CD4-positive, alpha-beta T cell treated with Interleukin-15 for 4 hours (primary cell): ENCODE data around the gene GPATCH2L.

Source experiments
- DNase-seq: peaks from one replicate; pipeline ENCODE4 v3.0.0-alpha.2; 2020; ENCODE audit warnings: low spot score

The GPATCH2L gene

DNA sequence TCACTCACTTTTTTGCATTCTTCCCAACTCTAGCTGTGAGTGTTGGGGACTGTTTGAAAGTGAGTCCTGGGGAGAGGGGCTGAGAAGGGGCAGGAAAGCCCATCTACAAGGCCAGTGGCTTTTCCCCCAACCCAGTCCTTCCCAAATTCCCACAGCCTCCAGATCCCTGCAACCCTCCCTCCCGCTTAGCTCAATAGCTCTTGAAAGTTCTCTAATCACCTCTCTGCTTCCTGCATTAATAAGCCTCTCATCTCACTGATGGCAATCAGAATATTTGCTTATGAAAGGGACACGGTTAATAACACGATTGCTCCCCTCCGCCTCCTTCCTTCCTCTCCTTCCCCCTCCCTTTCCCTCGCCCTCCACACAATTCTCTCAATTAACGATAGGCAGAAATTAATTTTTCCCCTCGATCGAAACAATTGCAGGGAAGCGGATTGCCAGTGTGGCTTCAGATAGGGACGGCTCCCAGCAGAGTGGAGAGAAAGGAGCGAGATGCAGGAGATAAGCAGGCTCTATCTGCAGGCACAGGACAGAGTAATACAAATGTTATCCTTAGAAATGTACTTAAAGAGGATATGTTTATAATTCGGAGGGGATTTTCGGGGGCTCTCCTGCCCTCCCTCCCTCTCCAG is 15.1 kb upstream of the GPATCH2L start:
- no peak for DNase-seq

- DNase-seq: no peak
These were observed 13.5 kb upstream of the GPATCH2L start for GRCh38 chr14:76138119-76138757.

GRCh38 chr14:76138758-76139723 is 12.7 kb upstream of the GPATCH2L start:
- no peak for DNase-seq

DNA sequence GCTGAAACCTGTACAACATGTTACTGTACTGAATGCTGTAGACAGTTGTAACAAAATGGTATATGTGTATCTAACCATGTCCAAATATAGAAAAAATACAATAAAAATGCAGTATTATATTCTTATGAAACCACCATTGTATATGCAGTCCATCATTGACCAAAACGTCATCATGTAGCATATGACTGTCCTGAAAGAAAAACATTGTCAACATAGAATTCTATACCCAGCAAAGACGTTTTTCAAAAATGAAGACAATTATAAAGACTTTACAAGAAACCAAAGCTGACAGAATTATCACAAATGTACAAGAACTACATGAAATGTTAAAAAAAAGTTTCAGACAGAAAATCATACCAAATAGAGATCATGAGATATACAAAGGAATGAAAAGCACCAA is 8.1 kb upstream of the GPATCH2L start:
- DNase-seq: no peak

GRCh38 chr14:76146976-76147375 is 4.7 kb upstream of the GPATCH2L start:
- DNase-seq: no peak

GRCh38 chr14:76149196-76149595 is 2.5 kb upstream of the GPATCH2L start:
- no peak for DNase-seq

DNA sequence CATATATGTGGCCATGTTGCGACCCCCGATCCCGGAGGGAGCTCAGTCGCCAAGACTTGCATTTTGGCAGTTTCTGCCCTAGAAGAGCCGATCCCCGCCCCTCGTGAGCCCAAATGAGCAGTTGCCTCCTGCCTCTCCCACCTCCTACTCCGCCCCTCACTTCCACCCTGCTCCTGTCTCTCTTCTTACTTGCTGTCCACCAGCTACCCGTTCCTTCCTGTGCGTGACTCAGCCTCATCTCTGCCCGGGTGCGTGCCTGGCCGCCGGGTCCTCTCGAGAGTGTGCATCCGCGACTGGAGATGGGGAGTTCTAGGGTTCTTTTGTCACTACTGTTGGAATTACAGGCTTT is 585 bp downstream of the GPATCH2L start:
- peak; percentile 75 for DNase-seq

- no peak for DNase-seq
These were observed 2.2 kb downstream of the GPATCH2L start for GRCh38 chr14:76153919-76154318.

DNA sequence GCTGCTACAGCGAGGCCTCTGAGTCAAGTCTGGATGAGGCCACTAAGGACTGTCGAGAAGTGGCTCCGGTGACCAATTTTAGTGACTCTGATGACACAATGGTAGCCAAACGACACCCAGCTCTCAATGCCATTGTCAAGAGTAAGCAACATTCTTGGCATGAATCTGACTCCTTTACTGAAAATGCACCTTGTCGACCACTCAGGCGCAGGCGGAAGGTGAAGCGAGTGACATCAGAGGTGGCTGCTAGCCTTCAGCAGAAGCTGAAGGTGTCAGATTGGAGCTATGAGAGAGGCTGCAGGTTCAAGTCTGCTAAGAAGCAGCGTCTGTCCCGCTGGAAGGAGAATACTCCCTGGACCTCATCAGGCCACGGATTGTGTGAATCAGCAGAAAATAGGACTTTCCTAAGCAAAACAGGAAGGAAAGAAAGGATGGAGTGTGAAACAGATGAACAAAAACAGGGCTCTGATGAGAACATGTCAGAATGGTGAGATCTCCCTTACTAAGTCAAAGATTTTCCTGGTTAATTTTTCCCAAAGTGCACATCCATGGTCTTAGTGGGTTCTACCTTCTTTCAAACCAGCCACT is 2.9 kb downstream of the GPATCH2L start:
- no peak for DNase-seq

DNA sequence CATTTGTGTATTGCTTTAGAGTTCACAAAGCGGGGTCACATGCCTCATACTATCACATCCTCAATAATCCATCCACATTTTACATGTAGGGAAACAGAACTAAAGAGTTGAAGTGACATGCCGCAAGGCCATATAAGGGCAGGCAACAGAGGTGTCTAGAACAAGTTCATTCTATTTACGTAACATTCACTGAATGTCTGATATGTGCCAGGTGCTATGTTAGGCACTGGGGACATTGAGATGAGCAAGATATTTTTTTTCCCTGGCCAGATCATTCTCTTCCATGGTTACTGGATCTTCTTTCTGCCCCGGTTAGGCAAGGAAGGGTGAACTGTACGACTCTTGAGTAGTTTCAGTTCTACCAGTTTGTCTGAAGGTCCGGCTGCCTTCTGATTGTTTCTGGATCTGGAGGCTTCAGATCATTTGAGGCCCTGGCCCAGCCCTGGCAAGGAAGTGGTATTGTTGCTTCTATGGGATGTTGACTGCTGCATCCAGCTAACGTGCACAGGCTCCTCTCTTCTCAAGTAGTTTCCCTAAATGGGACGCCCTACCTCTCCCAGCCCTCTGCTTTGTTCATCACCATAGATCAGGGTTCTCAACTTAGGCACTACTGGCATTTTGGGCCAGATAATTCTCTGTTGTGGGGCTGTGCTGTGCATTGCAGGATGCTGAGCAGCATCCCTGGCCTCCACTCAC is 12.1 kb downstream of the GPATCH2L start:
- DNase-seq: no peak

DNA sequence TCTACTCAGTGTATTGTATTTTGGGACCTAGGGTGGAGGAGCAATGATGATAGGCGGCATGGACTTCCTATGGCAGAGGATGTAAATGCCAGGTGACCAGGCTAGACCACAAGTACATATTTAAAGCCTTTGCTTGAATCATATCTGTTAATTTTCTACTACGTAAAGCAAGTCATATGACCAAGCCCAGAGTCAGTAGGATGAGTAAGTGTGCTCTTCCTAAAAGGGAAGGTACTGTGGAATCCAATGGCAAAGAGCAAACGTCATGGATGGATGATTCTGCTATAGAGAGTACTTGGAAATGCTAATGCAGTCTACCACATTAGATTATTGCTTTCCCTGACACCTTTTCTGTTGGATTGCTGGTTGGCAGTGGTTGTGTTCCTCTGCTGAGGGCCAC is 16.8 kb downstream of the GPATCH2L start:
- no peak for DNase-seq

- no peak for DNase-seq
These were observed 18.1 kb downstream of the GPATCH2L start for GRCh38 chr14:76169776-76170175.

- DNase-seq: no peak
These were observed 23.3 kb downstream of the GPATCH2L start for GRCh38 chr14:76174982-76175381.

DNA sequence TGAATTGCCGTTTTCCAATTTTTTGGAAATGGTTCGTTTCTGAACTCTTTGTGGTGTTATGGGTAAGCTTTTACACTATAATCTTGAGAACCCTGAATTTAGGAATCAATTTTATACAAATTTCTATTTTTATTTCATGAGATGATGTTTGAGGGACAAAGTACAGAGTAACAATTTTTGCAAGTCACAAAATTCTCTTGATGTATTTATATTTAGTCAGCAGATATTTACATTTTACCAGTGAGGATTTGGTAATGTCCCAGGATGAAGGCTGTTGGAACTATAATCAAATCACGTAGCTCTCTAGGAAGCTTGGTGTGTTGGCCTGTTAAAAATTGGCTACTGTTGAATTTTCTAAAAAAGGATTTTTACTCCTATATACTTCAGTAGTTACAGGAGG is 24.2 kb downstream of the GPATCH2L start:
- no peak for DNase-seq

GRCh38 chr14:76181546-76181945 is 29.8 kb downstream of the GPATCH2L start:
- no peak for DNase-seq

- DNase-seq: no peak
These were observed 34.7 kb downstream of the GPATCH2L start for GRCh38 chr14:76186308-76187027.

GRCh38 chr14:76191297-76191696 is 39.6 kb downstream of the GPATCH2L start:
- no peak for DNase-seq

GRCh38 chr14:76193696-76194095 is 42.0 kb downstream of the GPATCH2L start:
- no peak for DNase-seq

- no peak for DNase-seq
These were observed 42.6 kb downstream of the GPATCH2L start for GRCh38 chr14:76194327-76194726.

GRCh38 chr14:76195003-76195402 is 43.3 kb downstream of the GPATCH2L start:
- DNase-seq: no peak

DNA sequence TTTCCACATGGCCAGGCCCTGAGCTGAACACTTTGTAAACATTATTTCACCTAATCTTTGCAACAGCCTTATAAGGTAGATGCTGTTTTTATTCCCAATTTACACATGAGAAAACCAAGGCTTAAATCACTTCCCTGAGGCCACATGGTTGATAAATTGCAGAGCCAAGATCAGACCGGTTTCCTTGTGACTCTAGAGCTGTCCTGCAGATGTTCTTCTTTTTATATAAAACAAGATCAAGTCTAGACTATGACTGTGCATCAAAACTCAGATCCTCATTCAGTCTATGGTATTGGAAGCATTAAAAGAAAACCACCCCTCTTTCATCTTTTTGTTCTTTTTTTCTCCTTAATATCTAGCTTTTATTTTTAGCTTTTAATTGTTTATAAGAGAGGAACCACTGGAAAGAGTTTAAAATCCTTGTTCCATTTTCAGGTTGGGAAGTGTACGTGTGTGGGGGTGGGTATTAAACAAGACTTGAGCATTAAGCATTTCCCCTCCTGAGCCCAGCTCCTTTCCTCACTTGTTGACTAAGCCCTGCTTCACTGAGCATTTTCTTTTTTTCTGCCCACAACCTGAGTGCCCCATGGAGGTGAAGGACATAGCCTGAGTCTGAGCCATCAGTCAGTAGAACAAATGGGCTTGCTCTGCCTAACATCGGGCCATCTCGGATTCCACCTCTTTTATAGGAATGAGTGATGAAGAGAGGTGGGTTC is 45.4 kb downstream of the GPATCH2L start:
- DNase-seq: no peak
